Middle frontal gyrus (tissue), 1 donor: ENCODE data around the gene NANOS2.

ENCODE experiments used
- DNase-seq: peaks from one replicate; pipeline ENCODE4 v3.0.0-alpha.2; 2015; ENCODE audit warnings: low spot score; ENCODE audit errors: extremely low spot score

The NANOS2 gene

GRCh38 chr19:45913874-45914830 lies at the start of gene NANOS2:
TSS of gene NANOS2 (minus strand) at chr19:45914778. CDS start at chr19:45914693, 85 bp downstream.
- DNase-seq = no peak

- no peak for DNase-seq
Measured at GRCh38 chr19:45962021-45962420, 47.4 kb upstream of the NANOS2 start.

GRCh38 chr19:45960595-45961235 lies 46.1 kb upstream of the NANOS2 start:
- no peak for DNase-seq

- DNase-seq = no peak
Measured at GRCh38 chr19:45959517-45960025, 45.0 kb upstream of the NANOS2 start.

DNA sequence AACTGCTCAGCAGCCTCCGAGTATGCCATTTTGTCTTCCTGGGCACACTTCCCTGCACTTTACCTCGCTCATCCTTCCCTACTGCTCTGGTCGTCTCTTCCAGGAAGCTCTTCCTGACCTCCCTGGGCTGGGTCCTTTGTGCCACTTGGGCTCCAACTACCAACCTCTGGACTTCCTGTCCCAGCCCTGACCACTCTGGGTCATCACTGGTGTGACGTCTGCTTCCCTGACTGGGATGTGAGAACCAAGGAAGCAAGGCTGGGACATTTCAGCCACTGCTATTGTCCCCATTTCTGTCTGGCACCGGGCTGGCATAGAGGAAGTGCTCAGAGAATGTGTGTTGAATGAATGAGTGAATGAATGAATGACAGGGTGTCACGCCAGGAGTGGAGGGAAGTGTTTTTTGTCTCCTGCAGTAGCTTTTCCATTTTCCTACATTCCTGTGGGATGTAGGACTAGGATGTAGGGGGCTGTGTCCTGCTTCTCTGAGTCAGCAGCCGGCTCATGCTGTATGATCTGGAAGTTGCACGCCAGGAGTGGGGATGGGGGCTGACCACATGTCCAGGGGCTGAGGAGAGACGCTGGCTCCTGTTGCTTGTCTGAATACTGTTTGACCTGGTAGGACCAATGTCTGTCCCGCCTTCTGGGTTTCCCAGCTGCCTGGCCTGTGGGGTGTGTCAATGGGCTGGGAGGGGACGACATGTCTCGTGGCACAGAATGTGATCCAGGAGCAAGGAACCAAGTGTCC lies 44.4 kb upstream of the NANOS2 start:
- no peak for DNase-seq

GRCh38 chr19:45958320-45958719 lies 43.7 kb upstream of the NANOS2 start:
- DNase-seq = no peak

GRCh38 chr19:45955905-45956608 lies 41.5 kb upstream of the NANOS2 start:
- DNase-seq = no peak

DNA sequence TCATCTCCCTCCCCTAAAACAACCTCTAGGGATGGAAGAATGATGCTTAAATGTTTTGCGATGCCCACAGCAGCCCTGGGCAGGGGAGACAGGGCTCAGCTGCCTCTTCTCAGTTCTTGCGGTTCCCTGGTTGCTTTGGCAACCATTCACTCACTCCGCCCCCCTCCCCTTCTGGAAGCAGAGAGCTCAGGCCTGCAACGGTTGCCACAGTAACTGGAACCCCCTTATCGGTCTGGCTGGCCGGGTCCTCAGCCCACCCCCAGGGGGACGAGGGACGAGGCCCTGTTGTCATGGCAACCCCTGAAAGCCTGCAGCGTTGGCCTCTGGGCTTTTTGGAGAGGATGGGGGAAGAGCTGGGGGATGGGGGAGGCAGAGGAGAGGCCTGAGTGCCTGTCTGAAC lies 39.6 kb upstream of the NANOS2 start:
- no peak for DNase-seq

GRCh38 chr19:45953676-45954075 lies 39.1 kb upstream of the NANOS2 start:
- DNase-seq = no peak

- DNase-seq = no peak
Measured at GRCh38 chr19:45952686-45953505, 38.3 kb upstream of the NANOS2 start.

DNA sequence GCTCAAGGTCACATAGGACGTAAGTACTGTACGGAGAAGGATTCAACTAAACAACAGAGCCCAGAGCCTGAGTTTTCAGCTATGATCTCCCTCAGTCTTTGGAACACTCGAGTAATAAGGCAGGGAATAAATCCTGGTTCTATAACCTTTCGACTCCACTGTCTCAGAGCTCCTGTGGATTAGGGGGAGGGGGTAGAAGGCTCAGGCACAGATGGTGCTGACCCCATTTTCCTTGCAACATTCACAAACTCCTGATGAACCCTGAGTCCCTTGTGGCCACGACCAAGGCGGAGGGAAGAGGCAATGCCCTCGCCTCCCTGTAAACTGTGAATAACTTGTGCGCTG lies 37.7 kb upstream of the NANOS2 start:
- no peak for DNase-seq

GRCh38 chr19:45947926-45948325 lies 33.3 kb upstream of the NANOS2 start:
- no peak for DNase-seq

DNA sequence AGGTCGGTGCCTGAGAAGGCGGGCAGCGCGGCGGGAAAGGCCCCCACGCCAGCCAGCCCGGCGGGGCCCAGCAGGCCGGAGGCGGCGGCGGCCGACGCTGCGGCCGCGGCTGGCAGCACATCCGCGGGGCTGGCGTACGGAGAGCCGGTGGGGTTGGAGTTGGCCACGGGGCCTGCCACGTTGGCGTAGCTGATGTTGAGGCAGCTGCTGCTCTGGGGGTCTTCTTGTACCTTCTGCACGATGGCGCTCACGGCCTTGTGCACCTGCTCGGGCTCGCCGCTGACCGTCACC lies 25.9 kb upstream of the NANOS2 start:
- DNase-seq = no peak

DNA sequence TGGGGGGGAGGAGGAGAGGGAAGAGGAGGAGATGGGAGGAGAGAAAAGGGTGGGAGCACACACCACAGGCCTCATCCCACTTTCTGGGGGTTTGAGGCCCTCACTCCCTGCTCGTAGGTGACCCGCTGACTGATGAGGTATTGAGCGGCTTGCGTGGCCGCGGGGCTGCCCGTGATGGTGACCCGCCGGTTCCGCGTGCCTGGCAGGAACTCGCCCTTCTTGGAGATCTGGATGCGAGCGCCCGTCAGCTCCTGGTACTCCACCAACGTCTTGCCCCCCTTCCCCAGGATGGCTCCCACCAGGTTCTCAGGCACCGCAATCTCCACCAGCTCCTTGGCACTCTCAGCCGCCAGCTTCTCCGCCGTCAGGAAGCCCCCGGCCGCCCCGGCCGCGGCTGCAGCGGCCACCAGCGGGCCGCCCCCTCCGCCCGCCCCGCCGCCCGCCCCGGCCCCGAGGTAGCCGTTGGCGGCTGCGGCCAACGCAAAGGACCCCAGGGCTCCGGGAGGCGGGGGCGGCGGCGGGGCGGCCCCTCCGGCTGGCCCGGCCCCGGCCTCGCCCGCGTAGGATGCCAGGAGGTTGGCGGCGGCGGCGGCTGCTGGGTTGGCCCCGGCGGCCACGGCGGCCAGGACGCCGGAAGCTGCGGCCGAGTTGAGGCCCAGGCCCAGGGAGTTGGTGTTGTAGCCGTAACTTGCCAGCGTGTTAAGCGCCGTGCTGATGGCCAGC lies 25.4 kb upstream of the NANOS2 start:
- DNase-seq = no peak

DNA sequence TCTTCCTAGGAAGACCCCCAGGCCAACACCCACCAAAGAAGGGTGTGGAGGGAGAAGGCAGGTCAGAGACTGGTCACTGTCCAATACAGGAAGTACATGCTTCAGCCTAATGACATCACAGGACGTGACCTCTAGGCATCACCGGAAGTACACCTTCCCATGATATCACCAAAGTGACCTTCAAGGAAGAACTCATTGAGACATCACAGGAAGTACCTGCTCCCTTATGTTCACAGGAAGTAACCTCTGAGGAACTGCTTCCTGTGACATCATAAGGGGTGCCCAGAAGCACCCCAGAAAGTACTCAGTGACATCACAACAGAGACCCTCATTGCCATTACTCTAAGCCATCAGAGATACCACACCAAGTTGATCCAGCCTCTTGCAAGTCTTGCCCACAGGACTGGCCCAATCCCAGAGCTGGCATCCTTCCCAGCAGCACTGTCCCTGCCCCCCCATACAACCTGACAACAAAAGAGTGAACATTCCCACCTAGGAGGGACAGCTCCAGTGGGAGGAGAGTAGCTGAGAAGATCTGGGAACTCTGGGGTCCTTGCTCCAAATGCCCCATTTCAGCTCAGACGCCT lies 24.2 kb upstream of the NANOS2 start:
- no peak for DNase-seq

DNA sequence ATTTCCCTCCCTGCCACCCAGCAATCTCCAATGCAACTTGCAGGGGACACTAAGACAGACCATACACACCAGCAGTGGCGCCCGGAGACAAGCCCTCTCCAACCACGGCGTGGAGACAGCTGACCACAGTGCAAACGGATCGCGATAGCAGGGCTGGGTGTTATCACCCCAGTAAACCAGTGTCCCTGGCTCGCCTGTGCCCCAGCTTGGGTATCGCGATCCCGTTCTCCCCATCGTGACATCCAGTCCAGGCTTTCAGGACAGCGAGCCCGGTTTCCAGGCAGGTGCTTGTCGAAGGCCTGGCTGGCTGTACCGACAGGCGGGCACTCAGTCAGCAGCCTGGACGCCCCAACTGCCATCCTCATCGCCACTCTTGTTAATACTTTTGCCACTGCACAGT lies 20.7 kb upstream of the NANOS2 start:
- DNase-seq = no peak

DNA sequence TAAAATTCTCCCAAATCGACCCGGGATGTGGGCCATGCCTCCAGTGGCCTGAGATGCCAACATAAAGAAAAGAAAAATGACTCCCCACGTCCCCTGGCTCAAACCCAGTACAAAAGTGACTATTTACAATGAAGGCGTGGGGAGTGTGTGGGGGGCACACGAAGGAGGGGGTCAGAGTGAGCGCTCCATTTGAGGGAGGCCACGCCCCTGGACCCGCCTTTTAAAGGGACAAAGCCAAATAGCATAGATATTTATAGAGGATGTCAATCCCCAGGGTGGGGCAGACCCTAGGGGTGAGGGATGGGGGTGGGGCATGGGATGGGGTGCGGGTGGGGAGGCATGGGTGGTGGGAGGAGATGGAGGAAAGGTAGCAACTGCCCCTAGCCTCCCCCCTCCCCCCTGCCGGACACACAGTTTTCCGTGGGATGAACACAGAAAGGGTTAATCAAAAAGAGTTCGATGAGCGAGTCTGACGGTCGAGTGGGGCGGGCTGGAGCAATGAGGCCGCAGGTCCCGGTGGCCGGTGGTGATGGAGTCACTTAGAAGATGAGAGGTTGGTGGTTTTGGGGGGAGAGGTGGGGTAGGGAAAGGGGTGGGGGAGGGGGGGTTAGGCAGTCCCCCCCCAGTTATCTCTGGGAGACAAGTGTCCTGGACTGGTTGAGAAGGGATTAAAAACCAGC lies 20.1 kb upstream of the NANOS2 start:
- no peak for DNase-seq

- no peak for DNase-seq
Measured at GRCh38 chr19:45933759-45934158, 19.2 kb upstream of the NANOS2 start.

DNA sequence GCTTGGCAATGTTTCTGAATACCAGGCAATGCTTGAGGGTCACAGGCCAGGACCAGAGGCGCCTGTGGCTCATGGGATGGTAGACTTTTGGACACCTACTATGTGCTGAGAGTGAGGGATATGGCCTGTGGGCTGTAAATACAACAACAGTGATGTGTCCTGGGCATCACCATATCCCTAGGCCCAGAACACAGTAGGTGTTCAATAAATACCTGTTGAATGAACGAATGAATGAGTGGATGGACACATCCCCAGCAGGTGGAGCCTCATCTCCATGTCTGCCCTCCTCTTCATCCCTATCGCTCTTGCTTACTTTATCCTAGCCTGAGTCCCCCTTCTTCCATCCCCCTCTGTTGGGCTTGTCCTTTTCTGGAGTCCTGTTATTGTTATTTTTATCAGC lies 16.5 kb upstream of the NANOS2 start:
- no peak for DNase-seq
